GM18511 (cell line): ENCODE data around the gene CDCA4.
"Not testable (repeated sequence)": the region's sequence is repeated elsewhere in the genome, so short reads cannot be mapped to it uniquely, and the experiment has no call there.

Source experiments
- ATAC-seq: cut with Tn5 transposase; IDR thresholded peaks from one replicate; pipeline ENCODE4 v1.9.1; 2021; ENCODE audit warnings: mild to moderate bottlenecking, moderate library complexity; ENCODE audit not compliant: unreplicated experiment

The CDCA4 gene

DNA sequence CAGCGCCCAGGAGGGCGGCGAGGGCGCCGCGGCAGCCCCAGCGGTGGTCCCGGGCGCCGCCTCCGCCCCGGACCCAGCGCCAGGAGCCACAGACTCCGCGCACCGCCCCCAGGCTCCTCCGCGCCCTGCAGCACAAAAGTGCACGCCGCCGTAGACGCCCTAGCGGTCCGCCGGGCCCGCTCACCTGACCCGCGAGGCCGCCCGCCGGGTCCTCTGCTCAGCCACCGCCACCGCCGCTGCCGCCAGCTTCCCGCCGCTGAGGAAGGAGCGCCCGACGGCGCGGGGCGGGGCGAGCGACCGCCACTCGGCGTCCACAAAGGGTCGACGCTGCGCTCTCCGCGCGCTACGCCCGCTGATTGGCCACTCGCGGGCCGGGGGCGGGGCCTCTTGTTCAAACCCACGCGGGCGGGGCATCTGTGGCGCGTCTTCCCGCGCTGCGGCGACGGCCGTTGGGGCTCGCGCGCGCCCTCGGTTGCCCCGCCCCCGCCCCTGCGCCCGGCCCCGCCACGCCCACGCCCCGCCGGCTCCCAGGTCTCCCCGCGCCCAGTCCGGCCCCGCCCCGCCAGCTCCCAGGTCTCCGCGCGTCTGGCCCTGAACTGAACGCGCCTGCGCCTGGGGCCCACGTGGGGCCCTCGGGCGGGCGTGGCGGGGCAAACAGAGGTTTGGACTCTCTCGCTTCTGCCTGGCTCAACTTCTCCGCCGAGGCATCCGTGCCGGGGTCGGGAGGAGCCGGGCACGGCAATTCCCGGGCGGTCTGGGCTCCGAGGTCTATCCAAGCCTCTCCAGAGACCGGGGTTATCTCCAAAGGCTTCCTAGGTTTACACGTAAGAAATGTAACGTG lies at the start of gene CDCA4:
Gene CDCA4, minus strand, starts transcription at position 269 of the 841 bp plus-strand sequence. CDS start 9,154 bp downstream, outside the sequence.
- ATAC-seq = peak; percentile 80

DNA sequence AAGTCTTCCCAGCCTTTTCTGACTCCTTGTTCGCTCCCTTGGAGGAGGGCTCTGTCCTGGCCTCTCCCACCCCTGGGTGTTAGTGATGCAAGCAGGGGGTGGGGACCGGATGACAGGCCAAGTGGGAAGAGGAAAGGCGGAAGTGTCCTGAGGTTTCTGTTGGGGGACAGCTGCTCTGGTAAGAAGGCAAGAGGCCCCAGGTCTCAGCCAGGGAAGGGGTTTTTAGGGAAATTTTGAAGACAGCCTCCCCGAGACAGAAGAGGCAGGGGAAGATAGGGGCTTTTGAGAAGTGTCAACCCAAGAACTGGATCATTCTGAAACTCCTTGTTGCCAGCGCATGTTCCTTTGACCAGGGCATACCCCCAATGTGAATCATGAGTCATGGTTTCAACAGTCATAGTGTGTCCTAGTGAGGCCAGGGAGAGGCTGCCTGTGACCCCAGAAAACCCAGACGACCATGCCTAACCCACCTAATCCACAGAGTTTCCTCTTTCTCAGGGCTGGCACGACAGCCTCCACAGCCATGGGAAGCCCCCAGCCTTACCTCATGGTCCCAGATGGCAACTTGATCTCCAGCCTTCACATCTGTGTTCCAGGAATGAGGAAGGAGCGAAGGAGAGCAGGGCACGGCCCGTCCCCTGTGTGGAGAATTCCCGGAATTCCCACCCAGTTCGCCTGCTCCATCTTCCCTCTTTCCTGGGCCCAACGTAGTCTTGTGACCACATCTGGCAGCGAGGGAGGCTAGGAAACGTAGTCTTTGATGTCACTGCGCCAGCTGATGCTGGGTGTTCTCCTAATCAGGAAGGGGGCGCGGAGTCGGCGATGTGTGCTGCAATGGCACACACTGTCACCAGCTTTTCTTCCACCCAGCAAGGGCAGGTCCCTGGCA lies 49.2 kb upstream of the CDCA4 start:
- ATAC-seq = peak; percentile 39

DNA sequence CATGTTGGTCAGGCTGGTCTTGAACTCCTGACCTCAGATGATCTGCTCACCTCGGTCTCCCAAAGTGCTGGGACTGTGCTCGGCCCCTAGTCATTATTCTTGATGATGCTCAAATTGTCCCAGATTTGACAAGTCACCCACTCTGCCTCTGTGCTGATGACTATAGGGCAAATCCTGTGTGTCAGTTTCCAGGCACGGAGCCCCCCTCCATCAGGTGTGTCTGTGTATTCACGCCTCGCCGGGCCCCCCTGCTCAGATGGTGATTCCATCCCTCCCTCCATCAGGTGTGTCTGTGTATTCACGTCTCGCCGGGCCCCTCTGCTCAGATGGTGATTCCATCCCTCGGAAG lies 48.6 kb upstream of the CDCA4 start:
- no peak for ATAC-seq

DNA sequence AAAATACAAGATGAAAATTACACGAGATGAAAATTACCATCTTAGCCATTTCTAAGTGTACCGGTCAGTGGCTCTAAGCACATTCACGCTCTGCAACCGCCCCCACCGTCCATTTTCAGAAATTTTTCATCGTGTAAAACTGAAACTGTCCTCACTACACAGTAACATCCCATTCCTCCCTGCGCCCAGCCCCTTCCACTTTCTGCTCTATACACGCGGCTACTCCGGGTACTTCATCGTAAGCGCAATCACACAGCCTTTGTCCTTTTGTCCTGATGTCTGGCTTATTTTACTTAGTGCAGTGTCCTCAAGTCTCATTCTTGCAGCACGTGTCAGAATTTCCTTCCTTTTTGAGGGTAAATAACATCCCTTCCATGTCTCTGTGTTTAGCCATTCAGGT lies 47.9 kb upstream of the CDCA4 start:
- no peak for ATAC-seq

DNA sequence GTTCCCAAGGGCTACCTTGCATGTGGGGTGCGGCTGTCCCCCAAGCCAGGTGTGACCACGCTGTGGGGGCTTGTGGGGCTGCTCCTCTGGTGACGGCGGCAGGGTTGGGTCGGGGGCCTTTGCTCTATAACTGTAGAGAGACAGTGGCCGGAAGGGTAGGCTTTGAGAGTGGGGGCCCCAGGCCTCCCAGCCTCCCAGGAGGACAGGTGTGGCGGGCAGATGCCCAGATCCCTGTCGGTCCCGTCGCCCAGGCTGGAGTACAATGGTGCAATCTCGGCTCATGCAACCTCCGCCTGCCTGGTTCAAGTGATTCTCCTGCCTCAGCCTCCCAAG lies 47.1 kb upstream of the CDCA4 start:
- no peak for ATAC-seq

DNA sequence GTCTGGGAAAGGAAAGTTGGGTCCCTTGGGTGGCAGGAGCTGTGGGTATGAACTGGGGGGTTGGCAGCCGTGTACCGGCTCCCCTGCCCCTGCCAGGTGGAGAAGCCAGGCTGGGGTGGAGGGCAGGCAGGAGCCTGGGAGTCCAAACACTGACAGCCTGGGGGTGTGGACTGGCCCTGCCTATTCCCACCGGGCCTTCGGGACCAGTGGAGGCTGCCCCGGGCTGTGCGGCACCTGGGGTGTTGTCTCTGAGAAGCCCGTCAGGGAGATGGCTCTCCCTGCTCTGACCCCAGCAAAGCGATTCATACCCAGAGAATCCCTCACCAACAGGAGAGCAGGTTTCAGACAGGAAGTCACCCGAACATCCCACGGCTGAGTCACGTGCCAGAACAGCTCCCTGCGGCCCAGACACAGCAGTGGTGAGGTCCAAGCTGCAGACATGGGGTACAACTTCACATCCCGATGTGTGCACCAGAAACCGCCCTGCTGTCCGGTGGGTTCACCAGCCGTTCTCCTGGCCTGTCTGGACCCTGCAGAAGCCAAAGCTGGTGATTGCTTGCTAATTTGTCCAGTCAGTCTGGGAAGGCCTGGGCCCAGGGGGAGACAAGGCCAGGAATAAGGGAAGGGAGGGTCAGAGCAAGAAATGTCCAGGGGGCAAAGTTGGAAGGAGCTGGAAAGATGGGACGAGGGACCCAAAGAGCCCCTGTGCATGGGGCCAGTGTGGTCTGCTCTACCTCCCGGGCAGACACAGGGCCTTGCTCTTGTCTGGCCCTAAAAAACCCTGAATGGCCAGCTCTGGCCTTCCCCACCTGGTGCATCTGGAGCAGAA lies 46.5 kb upstream of the CDCA4 start:
- no peak for ATAC-seq

DNA sequence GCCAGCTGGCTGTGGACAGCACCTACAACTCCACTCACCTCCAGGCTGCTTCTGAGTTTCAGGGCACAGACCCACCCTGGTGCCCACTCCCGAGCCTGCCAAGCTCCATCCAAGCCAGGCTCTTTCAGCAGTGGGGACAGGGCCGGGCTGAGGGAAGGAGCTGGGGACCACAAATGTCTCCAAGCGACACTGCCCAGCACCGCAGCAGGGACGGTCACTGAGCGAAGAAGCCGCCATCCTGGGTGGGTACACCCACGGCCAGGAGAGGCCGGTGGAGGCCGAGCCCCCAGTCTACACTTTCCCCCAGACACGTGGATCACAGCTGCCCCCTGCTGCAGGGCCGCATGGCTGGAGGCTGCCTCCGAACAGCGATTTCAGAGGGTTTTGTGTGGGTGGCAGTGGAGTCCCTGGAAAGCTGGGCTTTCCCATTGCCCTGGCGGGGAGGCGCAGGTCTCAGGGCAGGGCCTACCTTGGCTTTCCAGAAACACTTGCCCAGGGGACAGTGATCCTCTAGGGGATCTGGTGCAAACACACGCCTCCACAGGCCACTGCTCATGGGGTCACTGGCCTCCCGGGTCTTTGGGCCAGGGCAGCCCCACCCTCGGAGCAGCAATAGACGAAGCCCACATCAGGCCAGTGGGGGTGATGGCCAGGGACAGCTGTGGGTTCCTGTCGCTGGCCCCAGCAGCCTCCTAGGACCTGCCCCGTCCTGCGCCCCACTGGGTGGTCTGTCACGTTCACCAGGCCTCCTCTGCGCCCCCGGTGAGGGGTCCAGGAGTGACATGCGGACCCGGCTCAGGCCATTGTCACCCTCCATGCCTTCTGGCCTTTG lies 45.6 kb upstream of the CDCA4 start:
- no peak for ATAC-seq

DNA sequence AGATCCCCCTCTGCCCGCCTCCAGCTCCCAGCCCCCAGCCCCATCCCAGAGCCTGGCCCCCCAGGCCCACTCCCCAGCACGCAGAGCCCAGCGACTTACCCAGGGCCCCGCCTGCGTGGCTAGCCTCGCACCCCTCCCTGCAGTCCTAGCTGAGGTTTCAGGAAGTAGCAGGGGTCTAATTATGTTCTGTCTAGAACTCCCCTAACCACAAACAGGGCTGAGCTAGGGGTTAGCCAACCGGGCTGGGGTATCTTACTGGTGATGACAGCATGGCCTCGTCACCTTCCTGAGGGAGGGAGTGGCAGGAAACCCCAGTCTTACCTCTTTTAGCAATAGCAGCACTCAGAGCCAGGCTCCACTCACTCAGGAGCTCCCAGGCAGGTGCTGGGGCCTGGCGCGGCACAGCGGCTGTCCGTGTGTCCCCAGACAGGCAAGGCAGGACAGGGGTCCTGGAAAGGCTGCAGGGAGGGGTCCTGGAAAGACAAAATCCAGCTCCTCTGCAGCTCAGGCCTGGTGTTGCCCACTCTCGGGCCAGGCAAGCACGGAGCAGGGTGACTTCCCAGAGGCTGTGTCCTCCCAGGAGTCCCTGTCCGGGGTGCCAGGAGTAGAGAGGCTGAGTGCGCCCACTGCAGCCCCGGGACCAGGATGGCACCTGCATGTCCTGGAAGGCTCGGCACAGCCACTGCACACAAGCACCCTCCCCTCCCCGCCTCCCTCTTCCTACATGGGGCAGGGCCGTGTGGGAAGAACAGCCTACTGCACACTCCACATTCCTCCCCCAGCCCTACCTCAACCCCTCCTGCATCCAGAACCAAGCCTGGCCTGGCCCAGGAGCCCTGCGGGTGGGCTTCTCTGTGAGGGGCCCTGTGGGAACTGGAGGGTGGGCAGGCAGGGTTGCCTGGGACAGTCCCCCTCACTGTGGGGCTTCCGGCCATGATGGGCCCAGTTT lies 44.7 kb upstream of the CDCA4 start, which contains the start of gene GPR132:
Gene GPR132, minus strand, starts transcription at position 151 of the 949 bp plus-strand sequence. CDS start 10,010 bp downstream, outside the sequence.
- peak; percentile 45 for ATAC-seq

DNA sequence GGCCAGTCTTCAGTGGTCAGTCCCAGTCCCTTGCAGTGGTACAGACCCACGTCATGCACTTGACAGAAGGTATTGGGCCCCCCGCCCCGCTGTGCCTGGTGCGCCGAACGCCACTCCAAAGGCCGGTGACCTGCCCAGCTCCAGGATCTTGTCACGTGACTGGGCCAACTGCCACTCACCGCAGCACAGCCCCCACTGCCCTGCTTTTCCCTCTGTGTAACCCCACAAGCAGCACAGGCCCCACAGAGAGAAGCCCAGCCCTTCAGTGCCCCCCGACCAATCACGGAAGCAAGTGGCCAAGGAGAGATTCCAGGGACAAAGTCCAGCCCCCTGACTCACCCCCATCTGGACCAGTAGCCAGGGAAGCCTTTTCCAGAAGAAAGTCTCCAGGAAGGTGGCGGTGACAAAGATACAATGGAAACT lies 43.8 kb upstream of the CDCA4 start:
- no peak for ATAC-seq

DNA sequence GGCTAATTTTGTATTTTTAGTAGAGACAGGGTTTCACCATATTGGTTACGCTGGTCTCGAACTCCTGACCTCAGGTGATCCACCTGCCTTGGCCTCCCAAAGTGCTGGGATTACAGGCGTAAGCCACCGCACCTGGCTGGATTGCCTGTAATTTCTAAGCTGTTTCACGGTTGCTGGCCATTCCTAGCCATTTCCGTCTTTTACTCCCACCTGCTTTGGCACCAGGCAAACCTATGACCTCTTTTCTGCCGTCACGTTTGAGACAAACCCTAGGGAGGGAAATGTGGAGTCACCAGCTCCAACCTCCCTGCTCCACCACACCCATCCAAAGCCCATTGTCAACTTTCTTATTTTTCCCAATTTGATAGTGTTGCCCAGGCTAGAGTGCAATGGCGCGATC lies 43.1 kb upstream of the CDCA4 start:
- no peak for ATAC-seq

DNA sequence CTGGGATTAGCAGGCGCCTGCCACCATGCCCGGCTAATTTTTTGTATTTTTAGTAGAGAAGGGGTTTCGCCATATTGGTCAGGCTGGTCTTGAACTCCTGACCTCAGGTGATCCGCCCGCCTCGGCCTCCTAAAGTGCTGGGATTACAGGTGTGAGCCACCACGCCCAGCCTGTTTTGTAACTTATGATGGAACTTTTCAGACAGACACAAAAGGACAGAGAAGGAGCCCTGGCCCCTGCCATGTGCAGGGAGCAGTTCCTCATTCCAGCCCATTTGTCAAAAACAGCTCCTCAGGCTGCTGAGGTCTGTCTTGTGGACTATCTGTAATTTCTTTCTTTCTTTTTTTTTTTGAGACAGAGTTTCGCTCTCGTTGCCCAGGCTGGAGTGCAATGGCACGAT lies 42.6 kb upstream of the CDCA4 start:
- not testable (repeated sequence) for ATAC-seq

DNA sequence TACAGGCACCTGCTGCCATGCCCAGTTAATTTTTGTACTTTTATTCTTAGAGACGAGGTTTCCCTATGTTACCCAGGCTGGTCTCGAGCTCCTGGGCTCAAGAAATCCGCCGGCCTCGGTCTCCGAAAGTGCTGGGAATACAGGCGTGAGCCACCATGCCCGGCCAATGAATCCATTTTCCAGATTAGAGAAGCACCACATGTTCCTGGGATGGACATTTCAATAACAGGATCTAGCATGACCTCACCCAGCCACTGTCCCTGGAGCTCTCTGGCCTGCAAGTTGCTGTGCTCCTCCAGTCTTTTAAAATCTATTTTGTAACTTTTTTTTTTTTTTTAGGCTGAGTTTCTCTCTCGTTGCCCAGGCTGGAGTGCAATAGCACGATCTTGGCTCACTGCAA lies 42.2 kb upstream of the CDCA4 start:
- no peak for ATAC-seq

DNA sequence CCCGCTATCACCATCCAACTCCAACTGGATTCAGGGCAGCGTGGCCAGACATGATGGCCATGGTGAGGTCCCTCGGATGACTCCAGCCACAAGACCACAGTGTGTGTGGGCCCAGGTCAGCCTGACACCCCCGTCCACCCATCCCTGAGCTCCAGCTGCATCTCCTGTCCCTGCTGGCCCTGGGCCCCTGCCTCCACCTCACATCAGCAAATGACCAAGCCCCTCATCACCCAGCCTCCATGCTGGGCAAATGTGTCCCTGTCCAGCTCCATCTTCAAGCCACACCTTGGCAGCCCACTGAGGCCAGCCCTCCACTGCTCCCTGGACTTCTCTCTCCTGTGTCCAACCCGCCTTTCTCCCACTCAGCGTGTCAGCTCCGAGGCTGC lies 41.2 kb upstream of the CDCA4 start:
- no peak for ATAC-seq

DNA sequence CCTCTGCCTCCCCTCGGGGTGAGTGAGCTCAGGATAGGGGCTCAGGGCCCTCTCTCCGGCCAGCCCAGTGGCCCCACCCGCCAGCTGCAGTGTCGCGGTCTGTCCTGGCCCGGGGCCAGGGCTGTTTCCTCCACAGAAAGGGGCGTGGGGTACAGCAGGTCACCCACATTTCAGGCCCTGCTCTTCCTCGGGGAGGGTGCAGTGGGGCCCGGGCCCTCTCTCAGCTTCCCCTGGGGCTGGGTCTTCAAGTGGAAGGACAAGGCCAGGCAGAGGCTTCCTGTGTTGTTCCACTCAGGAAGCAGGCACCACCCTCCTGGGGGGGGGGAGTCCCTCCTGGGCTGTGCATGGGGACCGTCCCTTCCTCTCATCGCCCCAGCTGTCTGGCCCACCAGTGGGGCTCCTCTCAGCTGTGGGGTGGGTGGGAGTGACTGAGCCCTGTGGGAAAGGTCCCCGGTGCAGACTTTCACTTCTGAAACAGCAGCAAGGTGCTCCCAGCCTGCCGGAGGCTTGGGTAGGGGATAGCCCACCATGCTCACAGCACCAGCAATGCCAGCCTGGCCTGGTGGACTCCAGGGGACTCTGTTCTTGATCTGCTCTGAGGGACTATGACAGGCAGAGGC lies 40.7 kb upstream of the CDCA4 start:
- peak; percentile 41 for ATAC-seq

DNA sequence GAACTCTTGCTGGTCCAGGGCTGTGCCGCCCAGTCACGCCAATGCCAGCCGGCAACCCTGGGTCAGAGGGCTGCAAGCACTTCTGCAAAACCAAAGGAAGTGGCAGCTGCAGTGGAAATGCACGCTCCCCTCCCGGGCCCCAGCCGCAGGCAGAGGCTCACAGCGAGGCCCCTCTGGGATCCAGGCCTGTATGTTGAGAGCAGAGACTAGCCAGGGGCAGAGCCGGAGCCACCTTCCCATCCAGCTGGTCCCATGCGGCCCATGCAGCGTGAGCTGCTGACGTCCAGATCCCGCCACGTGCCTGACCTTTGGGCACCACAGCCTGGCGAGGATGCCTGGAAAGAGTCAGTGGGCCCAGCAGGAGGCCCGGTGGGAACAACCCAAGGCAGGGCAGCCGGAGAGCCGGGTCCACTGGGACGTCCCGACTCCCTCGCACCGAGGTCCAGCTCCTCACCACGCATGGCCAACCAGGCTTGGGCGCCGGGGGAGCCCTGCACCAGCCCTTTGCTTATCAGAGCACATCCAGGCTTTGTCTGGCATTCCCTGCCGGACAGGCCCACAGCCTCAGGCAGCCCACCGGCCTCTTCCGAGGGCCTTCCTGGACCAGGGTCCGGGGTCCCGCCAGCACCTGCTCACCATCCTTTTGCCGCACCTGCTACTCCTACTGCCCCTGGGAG lies 40.0 kb upstream of the CDCA4 start:
- ATAC-seq = no peak

DNA sequence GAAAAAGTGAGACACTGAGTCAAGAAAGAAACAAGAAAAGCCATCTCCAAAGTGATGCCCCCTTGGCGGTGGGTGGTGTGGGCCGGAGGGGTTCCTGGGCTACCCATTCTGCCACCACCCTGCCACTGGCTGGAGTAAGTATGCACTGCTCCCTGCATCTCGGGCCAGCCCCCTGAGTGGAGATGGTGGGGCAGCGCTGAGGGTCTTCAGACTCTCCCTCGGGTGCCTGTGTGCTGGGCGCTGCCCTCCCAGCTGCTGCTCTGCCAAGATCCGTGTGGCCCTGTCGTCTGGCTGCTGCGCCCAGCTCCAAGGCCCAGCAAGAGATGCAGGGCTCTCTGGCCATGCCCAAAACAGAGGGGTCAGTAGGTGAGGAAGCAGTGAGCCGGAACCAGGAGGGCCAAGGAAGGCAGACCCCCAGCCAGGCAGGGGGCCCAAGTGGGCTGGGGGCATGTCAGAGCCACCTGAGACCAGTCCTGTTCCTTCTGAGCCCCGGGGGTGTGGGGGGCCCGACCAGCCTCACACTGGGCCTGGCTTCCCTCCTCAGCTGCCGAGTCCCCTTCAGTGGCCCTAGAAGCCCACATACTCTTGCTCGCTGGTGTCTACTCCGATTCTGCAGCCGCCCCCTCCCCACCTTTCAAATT lies 39.2 kb upstream of the CDCA4 start:
- no peak for ATAC-seq

DNA sequence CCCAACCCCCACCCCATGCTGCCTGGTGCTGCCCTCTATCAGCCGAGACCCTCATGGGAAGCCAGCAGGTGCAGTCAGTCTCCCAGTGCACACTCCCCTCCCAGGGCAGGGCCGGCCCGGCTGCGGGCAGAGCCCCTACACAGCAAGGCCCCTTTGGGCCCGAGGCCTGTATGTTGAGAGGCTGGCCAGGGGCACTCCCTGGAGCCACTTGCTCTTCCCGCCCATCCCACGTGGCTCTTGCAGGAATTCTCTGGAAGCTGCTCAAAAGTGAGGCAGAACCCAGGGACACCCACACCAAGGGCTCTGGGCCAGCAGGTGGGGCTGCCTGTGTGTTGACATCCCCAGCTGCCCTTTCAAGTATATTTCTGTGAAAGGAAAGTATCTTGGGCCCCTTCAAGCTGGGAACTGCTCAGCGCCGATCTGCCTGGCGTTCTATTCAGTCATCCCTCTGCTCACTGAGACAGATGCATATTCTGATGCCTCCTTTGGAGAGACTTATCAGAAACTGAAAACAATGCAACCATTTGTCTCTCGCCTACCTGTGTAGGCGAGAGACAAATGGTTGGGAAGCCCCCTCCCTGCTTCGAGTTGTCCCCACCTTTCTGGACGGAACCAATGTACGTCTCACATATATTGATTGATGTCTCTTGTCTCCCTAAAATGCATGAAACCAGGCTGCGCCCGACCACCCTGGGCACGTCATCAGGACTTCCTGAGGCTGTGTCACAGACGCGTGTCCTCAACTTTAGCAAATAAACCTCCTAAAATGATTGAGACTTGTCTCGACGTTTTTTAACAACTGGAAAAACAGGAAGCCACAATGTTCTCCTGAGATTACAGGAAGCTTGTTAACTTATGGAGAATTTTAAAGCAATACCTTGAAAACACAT lies 38.4 kb upstream of the CDCA4 start:
- no peak for ATAC-seq
